Stimulated activated CD4-positive, alpha-beta T cell treated with anti-CD3 and anti-CD28 coated beads, Interleukin-1b, Interleukin-23, amount 100 ng/mL, for 24 hours (primary cell): ENCODE measurements around the gene TFDP1.

Experiments
- DNase-seq, 4 experiments: peaks; one replicate each; pipeline ENCODE4 v3.0.0-alpha.2; 2020; ENCODE audit warnings: low read depth in 4 of 4, low spot score in 1 of 4

Gene TFDP1

GRCh38 chr13:113584205-113584869 lies at the start of gene TFDP1:
Gene TFDP1, plus strand, starts transcription at chr13:113584753. Its CDS starts 1,085 bp downstream, at chr13:113585838.
- DNase-seq = peak; percentile 29 to 85 (median 71)

- no peak for DNase-seq
These were observed 49.2 kb upstream of the TFDP1 start for GRCh38 chr13:113535381-113535781.

GRCh38 chr13:113536461-113537110 lies 48.0 kb upstream of the TFDP1 start:
- no peak for DNase-seq

- no peak for DNase-seq
These were observed 47.3 kb upstream of the TFDP1 start for GRCh38 chr13:113537205-113537604.

- no peak for DNase-seq
These were observed 46.5 kb upstream of the TFDP1 start for GRCh38 chr13:113537909-113538688.

GRCh38 chr13:113538689-113539058 lies 45.9 kb upstream of the TFDP1 start:
- DNase-seq = no peak

GRCh38 chr13:113539176-113539575 lies 45.4 kb upstream of the TFDP1 start:
- no peak for DNase-seq

- no peak for DNase-seq
These were observed 44.7 kb upstream of the TFDP1 start for GRCh38 chr13:113539822-113540221.

- no peak for DNase-seq
These were observed 44.0 kb upstream of the TFDP1 start for GRCh38 chr13:113540523-113540922.

- no peak for DNase-seq
These were observed 41.7 kb upstream of the TFDP1 start for GRCh38 chr13:113542751-113543424.

GRCh38 chr13:113544071-113544891 lies 40.3 kb upstream of the TFDP1 start:
- DNase-seq = no peak

GRCh38 chr13:113544896-113545295 lies 39.7 kb upstream of the TFDP1 start:
- DNase-seq = no peak

GRCh38 chr13:113545455-113545930 lies 39.1 kb upstream of the TFDP1 start:
- DNase-seq = no peak

GRCh38 chr13:113545931-113546516 lies 38.5 kb upstream of the TFDP1 start:
- DNase-seq = no peak

- DNase-seq = no peak
These were observed 37.8 kb upstream of the TFDP1 start for GRCh38 chr13:113546571-113547237.

- no peak for DNase-seq
These were observed 37.1 kb upstream of the TFDP1 start for GRCh38 chr13:113547238-113547971.

GRCh38 chr13:113548171-113548641 lies 36.3 kb upstream of the TFDP1 start:
- DNase-seq = no peak

- no peak for DNase-seq
These were observed 35.6 kb upstream of the TFDP1 start for GRCh38 chr13:113548778-113549621.
